Middle frontal gyrus (tissue), 1 donor: ENCODE results near the gene UHRF2.
"Not testable (repeated sequence)": the region's sequence is repeated elsewhere in the genome, so short reads cannot be mapped to it uniquely, and the experiment has no call there.

ENCODE experiments used
- DNase-seq: peaks from one replicate; pipeline ENCODE4 v3.0.0-alpha.2; 2015; ENCODE audit warnings: low spot score; ENCODE audit errors: extremely low spot score

The UHRF2 gene

DNA sequence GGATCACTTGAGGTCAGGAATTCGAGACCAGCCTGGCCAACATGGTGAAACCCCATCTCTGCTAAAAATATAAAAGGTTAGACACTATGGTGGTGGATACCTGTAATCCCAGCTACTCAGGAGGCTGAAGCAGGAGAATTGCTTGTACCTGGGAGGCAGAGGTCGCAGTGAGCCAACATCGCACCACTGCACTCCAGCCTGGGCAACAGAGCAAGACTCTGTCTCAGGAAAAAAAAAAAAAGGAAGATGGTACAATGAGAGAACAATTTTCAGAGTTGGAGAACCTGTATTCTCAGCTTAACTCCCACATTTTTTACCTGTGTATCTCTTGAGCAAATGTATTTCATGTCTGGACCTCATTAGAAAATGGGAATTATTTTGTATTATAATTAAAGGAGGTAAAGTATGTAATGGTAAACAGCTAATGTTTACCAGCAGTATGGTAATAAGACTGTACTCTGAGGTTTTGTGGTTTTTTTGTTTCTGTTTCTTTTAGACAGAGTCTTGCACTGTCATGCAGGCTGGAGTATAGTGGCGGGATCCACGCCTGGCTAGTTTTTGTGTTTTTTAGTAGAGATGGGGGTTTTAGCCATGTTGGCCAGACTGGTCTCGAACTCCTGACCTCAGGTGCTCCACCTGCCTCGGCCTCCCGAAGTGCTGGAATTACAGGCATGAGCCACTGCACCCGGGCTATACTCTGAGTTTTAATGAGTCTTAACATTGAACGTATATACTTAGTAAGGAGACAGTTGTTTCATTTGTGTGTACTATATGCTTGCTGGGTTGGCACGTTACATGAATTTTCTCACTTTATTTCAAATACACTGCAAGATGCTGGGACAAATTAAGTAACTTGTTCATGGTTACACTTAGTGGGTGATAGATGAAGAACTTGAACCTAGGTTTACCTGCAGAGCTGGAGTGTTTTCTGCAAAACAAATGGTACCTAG lies 16.2 kb downstream of the UHRF2 start:
- no peak for DNase-seq

DNA sequence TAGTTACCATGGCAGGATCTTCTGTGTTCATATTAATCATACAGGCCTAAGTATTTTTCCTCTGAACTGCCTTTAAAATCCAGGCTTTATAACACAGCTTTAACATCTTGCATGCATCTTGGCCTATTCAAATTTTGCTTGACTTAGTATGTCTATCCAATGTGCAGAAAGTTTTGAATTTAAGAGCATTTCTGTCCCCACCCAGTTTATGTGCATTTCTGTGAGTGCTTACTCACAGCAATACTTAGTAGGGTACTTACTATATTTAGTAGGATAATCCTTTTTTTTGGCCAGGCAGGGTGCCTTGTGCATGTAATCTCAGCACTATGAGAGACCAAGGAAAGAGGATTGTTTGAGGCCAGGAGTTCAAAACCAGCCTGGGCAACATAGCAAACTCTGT lies 18.0 kb downstream of the UHRF2 start:
- no peak for DNase-seq

DNA sequence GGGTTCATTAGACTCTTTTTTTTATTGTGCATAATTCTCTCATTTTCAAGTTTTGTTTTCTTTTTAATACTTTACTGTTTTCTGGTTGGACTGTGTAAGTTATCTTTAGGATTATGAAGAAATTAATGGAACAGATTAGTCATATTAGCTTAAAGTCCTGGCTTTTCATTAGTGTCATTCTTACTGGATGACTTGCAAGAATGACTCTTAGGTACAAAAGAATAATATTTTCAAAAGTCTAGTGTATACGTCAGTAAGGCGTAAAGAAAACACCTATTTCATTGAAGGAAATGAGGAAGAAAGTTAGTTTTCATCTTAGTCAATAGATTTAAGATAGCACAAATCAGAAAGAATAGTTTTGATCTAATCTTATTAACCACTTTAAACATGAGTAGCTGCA lies 20.4 kb downstream of the UHRF2 start:
- DNase-seq = no peak

DNA sequence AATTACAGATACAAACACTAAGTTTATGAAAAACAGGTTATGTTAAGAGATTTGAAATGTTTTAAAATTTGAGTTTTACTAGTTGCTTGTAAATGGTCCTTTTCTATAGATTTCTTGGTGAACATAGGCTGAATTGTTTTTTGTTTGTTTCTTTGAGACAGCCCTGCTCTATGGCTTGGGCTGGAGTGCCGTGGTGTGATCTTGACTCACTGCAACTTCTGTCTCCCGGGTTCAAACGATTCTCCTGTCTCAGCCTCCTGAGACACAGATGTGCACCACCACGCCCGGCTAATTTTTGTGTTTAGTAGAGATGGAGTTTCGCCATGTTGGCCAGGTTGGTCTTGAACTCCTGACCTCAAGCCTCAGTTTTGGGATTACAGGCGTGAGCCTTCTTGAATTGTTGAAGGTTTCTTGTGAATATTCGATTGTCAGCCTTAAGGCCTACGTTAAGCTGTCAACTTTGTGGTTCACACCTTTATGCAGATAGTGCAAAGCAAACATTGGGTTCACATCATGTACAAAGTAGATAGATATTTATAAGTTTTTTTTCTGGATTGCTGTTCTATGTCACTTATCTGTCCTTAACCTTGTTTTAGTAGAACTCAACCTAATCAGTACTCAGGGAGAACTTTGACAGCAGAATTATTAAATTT lies 26.2 kb downstream of the UHRF2 start:
- no peak for DNase-seq

DNA sequence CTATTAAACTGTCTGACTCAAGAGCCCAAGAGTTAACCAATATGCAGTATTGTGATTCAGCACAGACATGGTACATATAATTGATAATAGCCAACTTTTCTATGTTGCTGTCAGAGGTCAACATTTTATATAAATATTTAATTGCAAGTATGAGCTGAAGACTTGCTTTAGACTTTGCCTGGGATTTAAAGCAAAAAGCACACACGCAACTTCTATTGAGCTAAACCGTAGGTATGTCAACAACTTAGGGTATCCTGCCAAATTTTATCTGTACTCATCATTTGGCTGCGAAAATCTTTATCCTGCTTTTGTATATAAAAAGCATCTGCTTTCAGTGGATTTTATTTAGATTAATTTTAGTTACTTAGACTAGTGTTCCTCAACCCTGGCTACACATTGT lies 27.4 kb downstream of the UHRF2 start:
- DNase-seq = no peak

DNA sequence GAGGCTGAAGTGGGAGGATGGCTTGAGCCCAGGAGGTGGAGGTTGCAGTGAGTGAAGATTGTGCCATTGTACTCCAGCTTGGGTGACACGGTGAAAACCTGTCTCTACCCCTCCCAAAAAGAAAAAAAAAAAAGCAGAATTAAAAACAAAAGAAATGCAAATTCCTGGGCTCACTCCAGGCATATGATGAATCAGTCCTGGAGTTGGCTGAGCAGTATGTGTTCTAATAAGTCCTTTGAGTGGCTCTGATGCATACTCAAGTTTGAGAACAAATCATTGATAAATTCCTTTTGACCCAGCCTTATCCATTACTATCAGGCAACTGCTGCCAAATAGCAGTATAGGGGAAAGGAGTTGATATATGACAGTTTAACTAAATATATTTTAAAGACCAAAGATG lies 28.3 kb downstream of the UHRF2 start:
- DNase-seq = no peak

DNA sequence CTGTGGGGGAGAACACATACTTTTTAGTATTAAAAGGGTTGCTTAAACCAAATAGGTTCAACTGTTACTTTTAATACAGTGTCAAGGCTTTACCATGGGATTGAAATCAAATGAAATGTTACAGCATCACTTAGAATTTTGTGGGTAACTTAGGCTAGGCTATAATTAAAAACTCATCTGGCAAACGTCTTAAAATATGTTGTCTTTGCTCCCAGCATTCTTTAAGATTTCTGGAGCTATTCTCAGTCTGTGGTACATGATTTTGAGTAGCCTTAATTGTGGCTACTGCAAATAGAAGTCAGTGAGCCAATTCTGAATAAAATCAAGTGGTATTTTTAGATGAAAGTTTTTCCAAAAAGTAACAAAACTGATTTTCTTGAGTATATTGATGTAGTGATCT lies 30.7 kb downstream of the UHRF2 start:
- DNase-seq = no peak

DNA sequence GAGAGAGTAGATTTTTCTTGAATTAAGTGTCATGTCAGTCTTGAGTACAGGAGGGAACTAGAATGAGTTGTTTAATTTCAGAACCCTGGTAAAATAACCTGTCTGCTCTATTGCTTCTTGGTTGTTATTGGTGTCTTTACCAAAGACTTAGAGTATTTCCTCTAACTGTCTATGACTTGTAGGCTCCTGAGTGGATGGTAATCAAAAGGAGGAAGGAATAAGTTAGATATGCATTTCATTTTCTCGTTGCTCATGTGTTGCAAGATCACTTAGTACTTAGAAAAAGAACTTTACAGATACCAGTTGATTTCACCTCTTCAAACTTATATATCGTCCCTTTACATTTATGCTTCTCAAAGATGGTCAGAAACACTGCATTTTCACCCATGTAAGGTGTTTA lies 31.1 kb downstream of the UHRF2 start:
- no peak for DNase-seq

DNA sequence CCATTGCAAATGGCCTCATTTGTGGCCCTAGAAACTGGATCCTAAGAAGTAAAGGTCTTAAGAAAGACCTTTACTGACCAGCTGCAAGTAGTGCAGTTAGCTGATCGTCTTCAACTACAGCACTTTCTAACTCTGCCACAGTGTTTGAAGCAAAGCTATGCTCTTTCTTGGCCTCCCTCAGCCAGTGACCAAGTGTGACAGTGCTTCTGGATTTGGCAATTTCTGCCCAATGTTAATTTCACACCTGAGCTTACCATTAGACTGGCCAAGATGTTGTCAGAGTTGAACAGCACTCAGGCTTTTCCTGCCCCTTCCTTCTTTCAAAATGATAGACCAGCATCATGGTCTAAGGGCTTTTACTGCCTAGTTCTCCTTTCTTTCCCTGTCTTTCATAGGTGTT lies 36.1 kb downstream of the UHRF2 start:
- DNase-seq = no peak

DNA sequence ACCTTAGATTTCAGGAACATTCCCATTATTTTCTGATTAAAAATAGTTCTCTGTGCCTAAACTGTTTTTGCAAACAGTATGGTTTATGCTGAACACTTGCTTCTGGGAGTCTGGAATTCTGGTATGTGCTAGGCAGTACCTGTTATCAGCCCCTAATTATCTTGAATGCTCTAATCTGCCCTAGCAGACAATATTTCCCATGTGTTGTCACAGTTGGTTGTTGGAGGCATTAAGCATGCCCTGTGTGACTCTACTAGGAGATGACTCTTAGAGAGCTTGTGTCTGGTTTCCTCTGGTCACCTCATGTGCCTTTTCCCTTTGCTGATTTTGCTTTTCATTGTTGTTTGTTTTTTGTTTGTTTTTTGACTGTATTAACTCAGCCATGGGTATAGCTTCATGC lies 36.6 kb downstream of the UHRF2 start:
- no peak for DNase-seq

DNA sequence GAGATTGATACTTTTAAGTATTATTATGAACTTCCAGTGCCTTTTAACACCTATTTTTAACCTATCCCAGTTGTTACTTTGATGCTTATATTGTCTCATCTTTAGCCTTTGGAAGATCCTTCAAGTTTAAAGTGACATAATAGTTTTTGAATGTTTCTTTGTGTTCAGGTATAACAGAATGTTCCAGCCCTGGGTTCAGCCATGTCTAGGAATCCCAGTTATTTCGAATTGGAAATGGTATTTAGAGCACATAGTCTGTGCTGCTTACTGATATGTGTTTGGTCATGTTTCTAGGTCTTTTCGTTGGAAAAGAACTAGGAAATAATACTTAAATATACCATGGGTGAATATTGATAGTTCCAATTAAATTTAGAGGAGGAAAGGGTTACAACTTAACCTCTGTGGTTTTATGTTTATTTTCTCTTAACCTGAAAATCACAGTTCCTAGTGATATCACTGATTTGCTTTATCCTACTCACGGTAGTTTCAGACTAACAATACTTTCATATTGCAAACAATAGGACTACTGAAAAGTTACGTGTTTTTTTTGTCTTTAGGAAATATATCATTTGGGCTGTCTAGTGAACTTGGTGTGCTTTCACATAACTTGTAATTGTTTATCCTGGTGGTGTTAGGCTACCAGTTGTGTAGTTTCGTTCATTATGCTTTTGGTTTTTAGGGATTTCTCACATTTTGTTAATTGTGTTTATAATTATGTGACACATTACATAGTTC lies 37.8 kb downstream of the UHRF2 start:
- DNase-seq = no peak

DNA sequence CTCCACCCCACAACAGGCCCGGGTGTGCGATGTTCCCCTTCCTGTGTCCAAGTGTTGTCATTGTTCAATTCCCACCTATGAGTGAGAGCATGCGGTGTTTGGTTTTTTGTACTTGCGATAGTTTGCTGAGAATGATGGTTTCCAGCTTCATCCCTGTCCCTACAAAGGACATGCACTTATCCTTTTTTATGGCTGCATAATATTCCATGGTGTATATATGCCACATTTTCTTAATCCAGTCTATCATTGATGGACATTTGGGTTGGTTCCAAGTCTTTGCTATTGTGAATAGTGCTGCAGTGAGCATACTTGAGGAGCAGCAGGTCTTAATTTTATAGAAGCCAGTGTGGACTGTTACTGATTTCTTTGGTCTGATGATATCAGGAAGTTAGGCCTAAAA lies 42.3 kb downstream of the UHRF2 start:
- DNase-seq = not testable (repeated sequence)

DNA sequence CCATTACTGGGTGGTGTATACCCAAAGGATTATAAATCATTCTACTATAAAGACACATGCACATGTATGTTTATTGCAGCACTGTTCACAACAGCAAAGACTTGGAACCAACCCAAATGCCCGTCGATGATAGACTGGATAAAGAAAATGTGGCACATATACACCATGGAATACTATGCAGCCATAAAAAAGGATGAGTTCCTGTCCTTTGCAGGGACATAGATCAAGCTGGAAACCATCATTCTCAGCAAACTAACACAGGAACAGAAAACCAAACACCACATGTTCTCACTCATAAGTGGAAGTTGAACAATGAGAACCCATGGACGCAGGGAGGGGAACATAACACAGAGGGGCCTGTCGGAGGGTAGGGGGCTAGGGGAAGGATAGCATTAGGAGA lies 45.7 kb downstream of the UHRF2 start:
- DNase-seq = not testable (repeated sequence)

DNA sequence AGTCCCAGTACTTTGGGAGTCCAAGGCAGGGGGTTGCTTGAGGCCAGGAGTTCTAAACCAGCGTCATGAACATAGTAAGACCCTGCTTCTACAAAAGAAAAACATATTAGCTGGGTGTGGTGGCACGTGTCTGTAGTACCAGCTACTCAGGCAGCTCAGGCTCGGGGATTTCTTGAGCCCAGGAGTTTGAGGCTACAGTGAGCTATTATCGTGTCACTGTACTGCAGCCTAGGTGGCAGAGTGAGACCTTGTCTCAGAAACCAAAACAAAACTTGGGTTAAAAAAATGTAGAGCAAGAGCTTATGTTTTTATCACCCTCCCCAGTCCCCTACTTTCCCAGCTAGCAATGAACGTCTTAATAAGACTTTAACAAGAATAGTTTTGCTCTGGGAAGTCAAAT lies 46.7 kb downstream of the UHRF2 start:
- no peak for DNase-seq

DNA sequence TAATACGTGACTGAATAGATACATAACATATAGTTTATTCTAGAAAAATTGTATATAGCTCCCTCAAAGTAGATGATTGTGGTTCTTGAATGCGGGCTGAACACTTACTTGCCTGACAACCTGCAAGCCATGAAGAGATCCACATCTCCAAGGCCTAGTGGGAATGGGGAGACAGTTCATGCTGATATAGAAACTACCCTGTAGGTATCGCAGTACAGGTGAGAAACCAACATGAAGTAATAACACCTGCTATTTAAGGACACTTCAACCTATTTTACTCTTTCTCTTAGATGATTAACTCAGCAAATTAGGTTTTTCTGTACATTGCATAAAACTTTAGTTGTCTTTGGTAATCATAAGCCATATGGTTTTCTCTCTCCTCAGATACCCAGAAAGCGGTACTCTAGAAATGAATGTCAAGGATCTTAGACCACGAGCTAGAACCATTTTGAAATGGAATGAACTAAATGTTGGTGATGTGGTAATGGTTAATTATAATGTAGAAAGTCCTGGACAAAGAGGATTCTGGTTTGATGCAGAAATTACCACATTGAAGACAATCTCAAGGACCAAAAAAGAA lies 47.3 kb downstream of the UHRF2 start:
- DNase-seq = no peak

DNA sequence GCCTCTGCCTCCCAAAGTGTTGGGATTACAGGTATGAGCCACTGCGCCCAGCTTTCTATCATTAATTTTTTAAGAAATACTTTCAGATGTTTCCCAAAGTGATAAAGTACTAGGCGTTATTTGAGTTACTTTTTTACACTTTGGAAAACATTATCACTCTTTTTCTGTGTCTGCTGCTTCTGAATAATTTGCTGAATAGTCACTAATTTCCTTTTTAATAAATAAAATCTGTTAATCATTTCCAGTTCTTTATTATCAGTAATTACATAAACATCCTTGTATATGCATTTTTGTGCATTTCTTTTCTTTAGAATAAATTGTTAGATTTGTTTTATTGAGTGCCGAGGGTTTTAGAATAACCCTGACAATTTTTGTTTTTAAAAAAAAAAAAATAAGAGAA lies 48.6 kb downstream of the UHRF2 start:
- DNase-seq = no peak

DNA sequence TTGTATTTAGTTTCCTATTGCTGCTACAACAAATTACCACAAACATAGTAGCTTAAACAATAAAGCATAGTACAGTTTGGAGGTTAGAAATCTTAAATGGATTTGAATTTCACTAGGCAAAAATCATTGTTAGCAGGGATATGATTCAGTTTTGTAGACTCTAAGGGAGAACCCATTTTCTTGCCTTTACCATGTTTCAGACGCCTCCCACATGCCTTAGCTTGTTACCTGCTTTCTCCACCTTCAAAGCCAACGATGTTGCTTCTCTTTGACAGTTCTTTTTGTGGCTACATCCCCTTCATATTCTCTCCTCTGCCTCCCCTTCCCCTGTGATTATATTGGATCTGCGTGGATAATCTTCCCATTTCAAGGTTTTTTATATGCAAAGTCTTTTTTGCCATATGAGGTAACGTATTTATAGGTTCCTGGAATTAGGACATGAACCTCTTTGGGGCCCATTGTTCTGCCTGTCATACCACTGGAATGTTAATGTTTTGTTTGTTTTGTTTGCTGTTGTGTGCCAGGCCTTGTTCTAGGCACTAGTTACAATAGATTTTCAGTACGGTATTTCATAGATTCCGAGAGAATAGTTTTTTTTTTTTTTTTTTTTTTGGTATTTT lies 54.1 kb downstream of the UHRF2 start:
- DNase-seq = no peak

DNA sequence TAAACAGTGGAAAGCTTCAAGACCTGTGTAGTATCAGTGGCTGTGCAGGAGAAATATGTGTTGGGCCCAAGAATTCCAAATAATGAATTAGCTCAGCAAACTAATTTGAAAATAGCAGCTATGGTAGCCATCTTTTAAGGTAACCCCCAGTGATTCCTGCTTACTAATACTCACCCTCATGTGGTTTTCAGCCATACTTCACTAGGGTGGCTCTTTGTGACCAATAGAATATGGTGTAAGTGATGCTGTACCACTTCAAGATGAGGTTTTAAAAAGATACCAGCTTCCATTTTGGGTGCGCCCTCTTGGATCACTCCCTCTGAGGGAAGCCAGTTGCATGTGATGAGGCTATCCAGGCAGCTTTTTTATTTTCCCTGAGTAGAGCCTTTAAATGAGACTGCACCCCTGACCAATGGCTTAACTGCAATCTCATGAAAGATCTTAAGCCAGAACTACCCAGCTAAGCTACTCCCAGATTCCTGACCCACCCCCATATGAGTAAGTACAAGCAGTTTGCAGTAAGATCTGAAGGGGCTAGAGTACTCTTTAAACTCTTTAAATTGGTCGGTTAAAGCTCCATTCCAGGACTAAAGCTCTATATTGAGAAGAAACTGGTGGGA lies 58.3 kb downstream of the UHRF2 start:
- no peak for DNase-seq

DNA sequence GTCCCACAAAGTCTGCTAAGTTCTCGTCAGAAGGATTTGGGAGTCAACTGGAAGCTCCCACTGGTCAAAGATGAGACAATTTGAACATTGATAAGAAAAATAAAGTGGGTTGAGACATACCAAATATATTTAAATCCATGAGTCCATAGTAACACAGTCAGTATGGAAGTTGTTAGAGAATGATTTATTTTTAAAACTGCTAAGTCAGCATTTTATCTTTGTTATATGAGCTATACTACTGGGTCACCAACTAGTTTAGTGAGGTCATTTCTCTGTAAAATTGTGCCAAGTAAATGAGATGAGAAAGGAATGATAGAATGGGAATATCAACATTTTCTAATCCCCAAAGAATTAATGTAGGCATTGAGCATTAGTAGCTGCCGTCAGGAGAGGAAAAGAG lies 60.2 kb downstream of the UHRF2 start:
- no peak for DNase-seq

DNA sequence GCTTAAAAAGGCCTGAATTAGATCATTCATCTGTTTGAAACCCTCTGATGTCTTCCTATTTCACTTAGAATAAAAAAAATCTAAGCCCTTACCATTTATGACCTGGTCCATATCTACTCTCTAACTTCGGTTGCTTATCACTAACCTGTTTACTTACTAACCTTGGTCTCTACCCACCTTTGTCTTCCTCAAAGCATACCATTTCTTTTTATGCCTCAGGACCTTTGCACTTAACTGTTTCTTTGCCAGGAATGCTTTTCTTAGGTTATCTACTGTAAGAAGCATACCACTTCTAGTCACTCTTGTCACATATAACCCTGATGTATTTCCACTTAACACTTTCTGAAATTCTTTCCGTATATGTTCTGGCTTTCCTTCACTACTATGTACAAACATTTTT lies 67.0 kb downstream of the UHRF2 start:
- no peak for DNase-seq

DNA sequence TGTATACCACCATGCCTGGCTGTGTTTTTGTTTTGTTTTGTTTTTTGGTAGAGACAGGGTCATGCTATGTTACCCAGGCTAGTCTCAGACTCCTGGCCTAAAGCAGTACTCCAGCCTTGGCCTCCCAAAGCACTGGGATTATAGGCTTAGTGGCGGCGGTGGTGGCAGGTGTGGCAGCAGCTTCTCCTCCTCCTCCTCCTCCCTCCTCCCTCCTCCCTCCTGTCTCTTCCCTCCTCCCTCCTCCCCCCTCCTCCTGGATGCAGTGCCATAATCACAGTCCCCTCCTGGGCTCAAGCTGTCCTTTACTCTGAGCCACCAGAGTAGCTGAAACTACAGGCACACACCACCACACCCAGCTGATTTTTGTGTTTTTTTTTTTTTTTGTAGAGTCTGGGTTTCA lies 71.2 kb downstream of the UHRF2 start:
- no peak for DNase-seq
